B cell (primary cell): ENCODE measurements around the gene UMOD. TPM values are rescaled to one million over a fixed set of nuclear protein-coding genes. Genes with fewer than 3 reads are reported as not detected.

Source experiments
- ATAC-seq: fragments of 200-7000 bp; cut with Tn5 transposase; one replicate; pipeline ENCODE4 v1.10.0; 2021; ENCODE audit warnings: low read depth, mild to moderate bottlenecking, moderate number of reproducible peaks, moderate library complexity
- CTCF ChIA-PET: fragments of 350-600 bp; sonication (Branson Sonifier 250); formaldehyde crosslinking; loops from one replicate; lab custom pipeline; 2021; ENCODE audit warnings: antibody characterized with exemption, inconsistent platforms; lab: Charles Lee
- POLR2A ChIA-PET: fragments of 350-600 bp; sonication (Branson Sonifier 250); formaldehyde crosslinking; loops from one replicate; lab custom pipeline; 2021; ENCODE audit warnings: antibody characterized with exemption; lab: Charles Lee
- DNase-seq: peaks from one replicate; pipeline ENCODE4 v3.0.0; 2013
- H2AFZ ChIP-seq: 2 replicates; pipeline ENCODE4 v1.6.1; 2012; ENCODE audit warnings: mild to moderate bottlenecking, low read depth, low read length; ENCODE audit not compliant: insufficient read depth, poor library complexity, severe bottlenecking
- H3K27ac ChIP-seq, 2 donors: 1 replicate in 1 of 2; 2 replicates in 1 of 2; pipeline ENCODE4 v1.5.1; 2012 to 2013; ENCODE audit warnings: low read length in 2 of 2, mild to moderate bottlenecking in 2 of 2, moderate library complexity in 1 of 2
- H3K27me3 ChIP-seq, 4 experiments: fragments of 200-600 bp in 1 of 4; sonication (generic) in 1 of 4; replicated peaks in 1 of 4; 1 replicate in 2 of 4; 2 replicates in 2 of 4; pipeline versions ENCODE4 v1.6.1 to v1.7.0; 2013 to 2016; ENCODE audit warnings: low read length in 3 of 4, mild to moderate bottlenecking in 2 of 4, mixed read lengths in 1 of 4, moderate library complexity in 1 of 4; ENCODE audit not compliant: insufficient read depth in 4 of 4, control insufficient read depth in 3 of 4; ENCODE audit errors: control extremely low read depth in 1 of 4
- H3K36me3 ChIP-seq, 2 experiments: replicated peaks in 1 of 2; 1 replicate in 1 of 2; 2 replicates in 1 of 2; pipeline versions ENCODE4 v1.6.1 to v1.7.1; 2013; ENCODE audit warnings: low read length in 1 of 2; ENCODE audit not compliant: insufficient read depth in 2 of 2, control insufficient read depth in 1 of 2; ENCODE audit errors: control extremely low read depth in 1 of 2, extremely low read depth in 1 of 2
- H3K4me1 ChIP-seq, 2 donors: fragments of 200-600 bp in 1 of 2; sonication (generic) in 1 of 2; 1 replicate in 1 of 2; 2 replicates in 1 of 2; pipeline versions ENCODE4 v1.5.1 to v1.6.1; 2013 to 2017; ENCODE audit warnings: low read length in 2 of 2; ENCODE audit not compliant: control insufficient read depth in 2 of 2, insufficient read depth in 2 of 2
- H3K4me2 ChIP-seq: replicated peaks from 2 replicates; pipeline ENCODE3; 2012; ENCODE audit warnings: mild to moderate bottlenecking, low read depth, low read length; ENCODE audit not compliant: poor library complexity, severe bottlenecking
- H3K4me3 ChIP-seq, 5 experiments: fragments of 200-600 bp in 1 of 5; sonication (generic) in 1 of 5; 1 replicate in 3 of 5; 2 replicates in 2 of 5; pipeline versions ENCODE4 v1.5.1 to v1.7.0; 2011 to 2016; ENCODE audit warnings: low read length in 4 of 5, mild to moderate bottlenecking in 4 of 5, low read depth in 2 of 5, control low read depth in 1 of 5, moderate library complexity in 1 of 5; ENCODE audit not compliant: insufficient read depth in 1 of 5; ENCODE audit errors: control extremely low read depth in 1 of 5, extremely low read depth in 1 of 5
- H3K79me2 ChIP-seq: fragments of 200-600 bp; sonication (generic); one replicate; pipeline ENCODE4 v1.6.0; 2016; ENCODE audit warnings: low read length; ENCODE audit not compliant: control insufficient read depth, insufficient read depth
- H3K9ac ChIP-seq: fragments of 200-600 bp; sonication (generic); 2 replicates; pipeline ENCODE4 v1.6.1; 2017; ENCODE audit warnings: mild to moderate bottlenecking, low read length, moderate library complexity
- H3K9me3 ChIP-seq, 3 donors: one replicate each; pipeline versions ENCODE4 v1.6.1 to v1.7.1; 2013; ENCODE audit warnings: low read length in 2 of 3; ENCODE audit not compliant: control insufficient read depth in 2 of 3, insufficient read depth in 1 of 3; ENCODE audit errors: control extremely low read depth in 1 of 3
- H4K20me1 ChIP-seq: 2 replicates; pipeline ENCODE4 v1.6.0; 2012; ENCODE audit warnings: mild to moderate bottlenecking, low read length; ENCODE audit not compliant: insufficient read depth, control insufficient read depth, poor library complexity, severe bottlenecking
- H3K27ac Mint-ChIP-seq: one replicate; pipeline ENCODE4 v1.8.0; 2021; ENCODE audit warnings: mixed read lengths
- H3K27me3 Mint-ChIP-seq: one replicate; pipeline ENCODE4 v1.8.0; 2021; ENCODE audit warnings: mixed read lengths
- H3K4me1 Mint-ChIP-seq: one replicate; pipeline ENCODE4 v1.8.0; 2021; ENCODE audit warnings: mixed read lengths
- H3K4me3 Mint-ChIP-seq: one replicate; pipeline ENCODE4 v1.8.0; 2021; ENCODE audit warnings: mixed read lengths
- H3K9me3 Mint-ChIP-seq: one replicate; pipeline ENCODE4 v1.8.0; 2022; ENCODE audit warnings: mixed read lengths; ENCODE audit not compliant: insufficient read depth
- EZH2 ChIP-seq: IDR thresholded peaks from 2 replicates; pipeline ENCODE4 v1.6.1; 2012; ENCODE audit warnings: borderline replicate concordance, low read depth, mild to moderate bottlenecking, moderate library complexity, low read length; ENCODE audit not compliant: insufficient read depth, poor library complexity, severe bottlenecking
- WGBS: methylation state at CpG from one replicate; pipeline ENCODE4 v1.1.5; 2013; ENCODE audit warnings: missing lambda C conversion rate; ENCODE audit not compliant: insufficient coverage; 5-methylcytosine and 5-hydroxymethylcytosine counted together
- intact Hi-C: fragments of 100-400 bp; cut with micrococcal nuclease; formaldehyde crosslinking; loops from one replicate; pipeline ENCODE4 v1.10.0; 2022
- polyA plus RNA-seq: library from polyadenylated mRNA; depleted of rRNA; stranded (reverse); fragments of >200 nt; gene quantifications from 2 replicates; pipeline ENCODE4 v1.2.3, GENCODE V29; 2012
- total RNA-seq, 2 donors: library from RNA; stranded (reverse); fragments of 120-200 nt in 1 of 2; gene quantifications; 1 replicate in 1 of 2; 2 replicates in 1 of 2; pipeline versions ENCODE4 v1.2.3 to v1.2.4, GENCODE V29; 2013 to 2022
- TF ChIP-seq, protein P1 (sequence below): fragments of 200-600 bp; IDR thresholded peaks from one replicate; pipeline ENCODE4 v1.8.0; 2022; ENCODE audit warnings: antibody characterized with exemption, mild to moderate bottlenecking

Gene UMOD
- total and polyA plus RNA-seq, 2 donors (not counting 1 experiment from before 2014, with no cell fraction given): not detected

DNA sequence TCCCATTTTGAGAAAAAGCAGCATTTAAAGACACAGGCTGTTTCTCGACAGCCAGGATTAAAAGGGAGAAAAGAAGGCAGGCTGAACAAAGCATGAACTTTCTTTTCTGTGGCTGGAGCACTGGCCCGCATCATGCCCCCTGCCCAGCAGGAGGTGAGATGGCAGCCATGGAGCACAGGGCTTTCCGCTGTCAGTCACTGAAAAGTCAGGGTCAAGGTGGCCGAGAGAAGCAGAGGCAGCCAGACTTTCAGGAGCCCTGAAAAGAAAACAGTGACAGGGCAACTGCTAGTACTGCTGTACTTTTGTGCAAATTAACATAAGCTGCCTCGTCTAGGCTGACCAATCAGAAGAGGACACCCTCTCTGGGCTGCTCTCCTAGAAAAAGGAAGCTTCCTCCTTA, 19.4 kb downstream of the UMOD start:
- Histone ChIP-seq H3K4me2 (no peak overlapping the region), H3K9me3 (no peaks in the 10 kb centered on the region), H3K36me3 (no peaks in the 10 kb centered on the region), H3K79me2 (no peaks in the 10 kb centered on the region), H3K9ac (no peak overlapping the region), H3K27ac (no peak overlapping the region), H3K27me3 (no peaks in the 10 kb centered on the region), H2AFZ (no peak overlapping the region), H3K4me1 (no peaks in the 10 kb centered on the region), H3K4me3 (no peak overlapping the region), H4K20me1 (no peaks in the 10 kb centered on the region)
- Mint-ChIP-seq H3K9me3 (no peaks in the 10 kb centered on the region), H3K4me3 (no peak overlapping the region), H3K27me3 (peaks cover 1% of the 10 kb centered on the region), H3K4me1 (no peaks in the 10 kb centered on the region), H3K27ac (no peak overlapping the region)
- no peak for DNase-seq
- intact Hi-C loops: no loop called here
- WGBS: 79% methylated on average over 5 of the region's 5 CpGs
- TF ChIP-seq, protein P1, sequence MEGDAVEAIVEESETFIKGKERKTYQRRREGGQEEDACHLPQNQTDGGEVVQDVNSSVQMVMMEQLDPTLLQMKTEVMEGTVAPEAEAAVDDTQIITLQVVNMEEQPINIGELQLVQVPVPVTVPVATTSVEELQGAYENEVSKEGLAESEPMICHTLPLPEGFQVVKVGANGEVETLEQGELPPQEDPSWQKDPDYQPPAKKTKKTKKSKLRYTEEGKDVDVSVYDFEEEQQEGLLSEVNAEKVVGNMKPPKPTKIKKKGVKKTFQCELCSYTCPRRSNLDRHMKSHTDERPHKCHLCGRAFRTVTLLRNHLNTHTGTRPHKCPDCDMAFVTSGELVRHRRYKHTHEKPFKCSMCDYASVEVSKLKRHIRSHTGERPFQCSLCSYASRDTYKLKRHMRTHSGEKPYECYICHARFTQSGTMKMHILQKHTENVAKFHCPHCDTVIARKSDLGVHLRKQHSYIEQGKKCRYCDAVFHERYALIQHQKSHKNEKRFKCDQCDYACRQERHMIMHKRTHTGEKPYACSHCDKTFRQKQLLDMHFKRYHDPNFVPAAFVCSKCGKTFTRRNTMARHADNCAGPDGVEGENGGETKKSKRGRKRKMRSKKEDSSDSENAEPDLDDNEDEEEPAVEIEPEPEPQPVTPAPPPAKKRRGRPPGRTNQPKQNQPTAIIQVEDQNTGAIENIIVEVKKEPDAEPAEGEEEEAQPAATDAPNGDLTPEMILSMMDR: no peak
- no peak for TF ChIP-seq EZH2
- ChIA-PET POLR2A (no interaction called here), CTCF (no interaction called here)
- ATAC-seq: no peak

DNA sequence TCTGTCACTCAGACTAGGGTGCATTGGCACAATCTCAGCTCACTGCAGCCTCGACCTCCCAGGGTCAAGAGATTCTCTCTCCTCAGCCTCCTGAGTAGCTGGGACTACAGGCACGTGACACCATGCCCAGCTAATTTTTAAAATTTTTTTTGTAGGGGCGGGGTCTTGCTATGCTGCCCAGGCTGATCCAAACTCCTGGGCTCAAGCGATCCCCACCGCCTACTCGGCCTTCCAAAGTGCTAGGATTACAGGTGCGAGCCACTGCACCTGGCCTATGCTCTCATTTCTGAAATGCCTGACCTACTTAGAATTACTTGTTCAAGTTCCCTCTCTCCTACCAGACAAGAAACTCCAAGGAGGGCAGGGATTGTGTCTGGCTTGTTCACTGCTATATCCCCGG, 20.1 kb downstream of the UMOD start:
- ATAC-seq (no peak), DNase-seq (no peak)
- Histone ChIP-seq H3K27ac (no peak overlapping the region), H3K4me2 (no peak overlapping the region), H4K20me1 (no peaks in the 10 kb centered on the region), H3K36me3 (no peaks in the 10 kb centered on the region), H2AFZ (no peak overlapping the region), H3K4me3 (no peak overlapping the region), H3K79me2 (no peaks in the 10 kb centered on the region), H3K9me3 (no peaks in the 10 kb centered on the region), H3K27me3 (no peaks in the 10 kb centered on the region), H3K9ac (no peak overlapping the region), H3K4me1 (no peaks in the 10 kb centered on the region)
- CTCF ChIA-PET: no interaction called here
- no peak overlapping the region for H3K4me3 Mint-ChIP-seq
- no peaks in the 10 kb centered on the region for H3K4me1 Mint-ChIP-seq
- no peak for TF ChIP-seq EZH2
- TF ChIP-seq, protein P1: no peak
- POLR2A ChIA-PET: no interaction called here
- intact Hi-C loops: no loop called here
- H3K27ac Mint-ChIP-seq: no peak overlapping the region
- no peaks in the 10 kb centered on the region for H3K9me3 Mint-ChIP-seq
- H3K27me3 Mint-ChIP-seq: no peaks in the 10 kb centered on the region
- 77% methylated on average over 6 of the region's 8 CpGs for WGBS
